ENCODE measurements around the gene RIOK3.
"Not testable (repeated sequence)": the region's sequence is repeated elsewhere in the genome, so short reads cannot be mapped to it uniquely, and the experiment has no call there.

The RIOK3 gene

GRCh38 chr18:23452728-23453679 is at the start of gene RIOK3:
Gene RIOK3 (plus strand): TSS chr18:23453287. CDS start chr18:23453440, 153 bp downstream.
- peak; percentile 87 to 98 for DNase-seq (ENCODE audit: low spot score in 2 of 2)
- Mint-ChIP-seq H3K9me3 (no peaks in the 10 kb centered on the region), H3K4me3 (peak within 1 kb of the TSS; percentile 99), H3K27ac (peak within 1 kb of the TSS; percentile 90), H3K4me1 (peaks cover 36% of the 10 kb centered on the region), H3K36me3 (peaks cover 47% of the 10 kb centered on the region)
- peak; percentile 98 for ATAC-seq

- Mint-ChIP-seq H3K27ac (no peak overlapping the region), H3K4me3 (no peak overlapping the region), H3K9me3 (no peaks in the 10 kb centered on the region), H3K36me3 (no peaks in the 10 kb centered on the region), H3K4me1 (peaks cover under 1% of the 10 kb centered on the region)
- ATAC-seq (no peak), DNase-seq (ENCODE audit: low spot score in 2 of 2) (no peak)
Observed at GRCh38 chr18:23403310-23403709, 49.8 kb upstream of the RIOK3 start.

GRCh38 chr18:23405636-23406035 is 47.5 kb upstream of the RIOK3 start:
- no peaks in the 10 kb centered on the region for H3K9me3 Mint-ChIP-seq
- DNase-seq (ENCODE audit: low spot score in 2 of 2) (no peak), ATAC-seq (no peak)
- H3K4me1 Mint-ChIP-seq: no peaks in the 10 kb centered on the region
- H3K4me3 Mint-ChIP-seq: no peak overlapping the region
- no peaks in the 10 kb centered on the region for H3K36me3 Mint-ChIP-seq
- no peak overlapping the region for H3K27ac Mint-ChIP-seq

- H3K36me3 Mint-ChIP-seq: no peaks in the 10 kb centered on the region
- H3K9me3 Mint-ChIP-seq: no peaks in the 10 kb centered on the region
- no peak overlapping the region for H3K27ac Mint-ChIP-seq
- H3K4me1 Mint-ChIP-seq: no peaks in the 10 kb centered on the region
- no peak for DNase-seq (ENCODE audit: low spot score in 2 of 2)
- ATAC-seq: no peak
- no peak overlapping the region for H3K4me3 Mint-ChIP-seq
Observed at GRCh38 chr18:23406271-23406787, 46.8 kb upstream of the RIOK3 start.

GRCh38 chr18:23412351-23412964 is 40.6 kb upstream of the RIOK3 start:
- H3K36me3 Mint-ChIP-seq: no peaks in the 10 kb centered on the region
- no peak overlapping the region for H3K27ac Mint-ChIP-seq
- no peak overlapping the region for H3K4me3 Mint-ChIP-seq
- no peaks in the 10 kb centered on the region for H3K4me1 Mint-ChIP-seq
- no peaks in the 10 kb centered on the region for H3K9me3 Mint-ChIP-seq
- no peak for ATAC-seq
- no peak for DNase-seq (ENCODE audit: low spot score in 2 of 2)

- DNase-seq (ENCODE audit: low spot score in 2 of 2) (no peak), ATAC-seq (no peak)
- Mint-ChIP-seq H3K9me3 (no peaks in the 10 kb centered on the region), H3K4me1 (no peaks in the 10 kb centered on the region), H3K27ac (no peak overlapping the region), H3K4me3 (no peak overlapping the region), H3K36me3 (no peaks in the 10 kb centered on the region)
Observed at GRCh38 chr18:23415515-23415914, 37.6 kb upstream of the RIOK3 start.

- Mint-ChIP-seq H3K4me3 (no peak overlapping the region), H3K36me3 (no peaks in the 10 kb centered on the region), H3K4me1 (no peaks in the 10 kb centered on the region), H3K9me3 (no peaks in the 10 kb centered on the region), H3K27ac (no peak overlapping the region)
- ATAC-seq (no peak), DNase-seq (ENCODE audit: low spot score in 2 of 2) (no peak)
Observed at GRCh38 chr18:23416298-23416697, 36.8 kb upstream of the RIOK3 start.

GRCh38 chr18:23421277-23421676 is 31.8 kb upstream of the RIOK3 start:
- Mint-ChIP-seq H3K4me1 (peaks cover 24% of the 10 kb centered on the region), H3K4me3 (no peak overlapping the region), H3K9me3 (no peaks in the 10 kb centered on the region), H3K36me3 (no peaks in the 10 kb centered on the region), H3K27ac (no peak overlapping the region)
- ATAC-seq (no peak), DNase-seq (ENCODE audit: low spot score in 2 of 2) (no peak)

- ATAC-seq (peak; percentile 96), DNase-seq (ENCODE audit: low spot score in 2 of 2) (peak in 1 of 2 donors; percentile 61)
- no peak overlapping the region for H3K27ac Mint-ChIP-seq
- peak overlapping the region; percentile 48 for H3K4me3 Mint-ChIP-seq
- no peaks in the 10 kb centered on the region for H3K9me3 Mint-ChIP-seq
- H3K36me3 Mint-ChIP-seq: no peaks in the 10 kb centered on the region
- H3K4me1 Mint-ChIP-seq: peaks cover 24% of the 10 kb centered on the region
Observed at GRCh38 chr18:23422751-23423418, 30.2 kb upstream of the RIOK3 start.

GRCh38 chr18:23424616-23425015 is 28.5 kb upstream of the RIOK3 start:
- ATAC-seq (no peak), DNase-seq (ENCODE audit: low spot score in 2 of 2) (no peak)
- H3K9me3 Mint-ChIP-seq: no peaks in the 10 kb centered on the region
- no peaks in the 10 kb centered on the region for H3K36me3 Mint-ChIP-seq
- H3K27ac Mint-ChIP-seq: no peak overlapping the region
- no peak overlapping the region for H3K4me3 Mint-ChIP-seq
- peaks cover 24% of the 10 kb centered on the region for H3K4me1 Mint-ChIP-seq

- no peak overlapping the region for H3K27ac Mint-ChIP-seq
- H3K4me1 Mint-ChIP-seq: peaks cover 3% of the 10 kb centered on the region
- H3K36me3 Mint-ChIP-seq: no peaks in the 10 kb centered on the region
Observed at GRCh38 chr18:23428821-23429220, 24.3 kb upstream of the RIOK3 start.

GRCh38 chr18:23429538-23429937 is 23.5 kb upstream of the RIOK3 start:
- H3K4me3 Mint-ChIP-seq; H3K27ac Mint-ChIP-seq; DNase-seq (ENCODE audit: low spot score in 2 of 2); H3K36me3 Mint-ChIP-seq; ATAC-seq; H3K4me1 Mint-ChIP-seq; H3K9me3 Mint-ChIP-seq: not testable (repeated sequence)

More at GRCh38 chr18:23428821-23429220, 24.3 kb upstream of the RIOK3 start:
- no peaks in the 10 kb centered on the region for H3K9me3 Mint-ChIP-seq
- H3K4me3 Mint-ChIP-seq: no peak overlapping the region
- DNase-seq (ENCODE audit: low spot score in 2 of 2): no peak
- ATAC-seq: no peak

- DNase-seq (ENCODE audit: low spot score in 2 of 2) (no peak), ATAC-seq (no peak)
- Mint-ChIP-seq H3K4me3 (no peak overlapping the region), H3K9me3 (no peaks in the 10 kb centered on the region), H3K36me3 (no peaks in the 10 kb centered on the region), H3K27ac (no peak overlapping the region), H3K4me1 (peaks cover 13% of the 10 kb centered on the region)
Observed at GRCh38 chr18:23433360-23433759, 19.7 kb upstream of the RIOK3 start.

GRCh38 chr18:23437357-23438045 is 15.6 kb upstream of the RIOK3 start:
- Mint-ChIP-seq H3K36me3 (no peaks in the 10 kb centered on the region), H3K4me1 (peaks cover 21% of the 10 kb centered on the region), H3K27ac (peak overlapping the region; percentile 87)

GRCh38 chr18:23438046-23438377 is 15.1 kb upstream of the RIOK3 start:
- H3K27ac Mint-ChIP-seq: peak overlapping the region; percentile 87

More at GRCh38 chr18:23437357-23438045, 15.6 kb upstream of the RIOK3 start:
- H3K4me3 Mint-ChIP-seq: peak overlapping the region; percentile 86
- DNase-seq (ENCODE audit: low spot score in 2 of 2): peak; percentile 69 to 88
- no peaks in the 10 kb centered on the region for H3K9me3 Mint-ChIP-seq
- ATAC-seq: peak; percentile 99

More at GRCh38 chr18:23438046-23438377, 15.1 kb upstream of the RIOK3 start:
- Mint-ChIP-seq H3K4me3 (peak overlapping the region; percentile 86), H3K4me1 (peaks cover 21% of the 10 kb centered on the region), H3K9me3 (no peaks in the 10 kb centered on the region), H3K36me3 (no peaks in the 10 kb centered on the region)
- DNase-seq (ENCODE audit: low spot score in 2 of 2) (no peak), ATAC-seq (no peak)

Measured in stimulated activated effector memory CD8-positive, alpha-beta T cell treated with anti-CD3 and anti-CD28 coated beads, Interleukin-12 subunit alpha, Interleukin-12 subunit beta, amount 100 ng/mL, for 72 hours (primary cell).